WERI-Rb-1 (cell line): ENCODE data around the gene NTNG1.

Experiments
- DNase-seq: peaks from one replicate; pipeline ENCODE4 v3.0.0-alpha.2; 2020
- H3K27ac ChIP-seq: fragments of 250-450 bp; sonication (Bioruptor Pico); 2 replicates; pipeline ENCODE4 v1.5.1; 2020; ENCODE audit warnings: mild to moderate bottlenecking, moderate library complexity
- H3K27me3 ChIP-seq: fragments of 250-450 bp; sonication (Bioruptor Pico); 2 replicates; pipeline ENCODE4 v1.5.1; 2021; ENCODE audit warnings: mild to moderate bottlenecking, low read depth, moderate library complexity; ENCODE audit not compliant: insufficient read depth, severe bottlenecking
- H3K36me3 ChIP-seq: fragments of 250-450 bp; sonication (Bioruptor Pico); 2 replicates; pipeline ENCODE4 v1.5.1; 2020; ENCODE audit warnings: mild to moderate bottlenecking, moderate library complexity
- H3K4me3 ChIP-seq: 2 replicates; pipeline ENCODE4 v1.5.1; 2011; ENCODE audit warnings: low read depth, mild to moderate bottlenecking, control low read depth, low read length
- H3K9me3 ChIP-seq: fragments of 250-450 bp; sonication (Bioruptor Pico); 2 replicates; pipeline ENCODE4 v1.5.1; 2021; ENCODE audit warnings: mild to moderate bottlenecking, moderate library complexity; ENCODE audit not compliant: severe bottlenecking
- TF ChIP-seq, protein P1 (sequence below): IDR thresholded peaks from 2 replicates; pipeline ENCODE4 v1.5.1; 2011; ENCODE audit warnings: low read depth, mild to moderate bottlenecking, control low read depth, inconsistent platforms, low read length

NTNG1 gene

DNA sequence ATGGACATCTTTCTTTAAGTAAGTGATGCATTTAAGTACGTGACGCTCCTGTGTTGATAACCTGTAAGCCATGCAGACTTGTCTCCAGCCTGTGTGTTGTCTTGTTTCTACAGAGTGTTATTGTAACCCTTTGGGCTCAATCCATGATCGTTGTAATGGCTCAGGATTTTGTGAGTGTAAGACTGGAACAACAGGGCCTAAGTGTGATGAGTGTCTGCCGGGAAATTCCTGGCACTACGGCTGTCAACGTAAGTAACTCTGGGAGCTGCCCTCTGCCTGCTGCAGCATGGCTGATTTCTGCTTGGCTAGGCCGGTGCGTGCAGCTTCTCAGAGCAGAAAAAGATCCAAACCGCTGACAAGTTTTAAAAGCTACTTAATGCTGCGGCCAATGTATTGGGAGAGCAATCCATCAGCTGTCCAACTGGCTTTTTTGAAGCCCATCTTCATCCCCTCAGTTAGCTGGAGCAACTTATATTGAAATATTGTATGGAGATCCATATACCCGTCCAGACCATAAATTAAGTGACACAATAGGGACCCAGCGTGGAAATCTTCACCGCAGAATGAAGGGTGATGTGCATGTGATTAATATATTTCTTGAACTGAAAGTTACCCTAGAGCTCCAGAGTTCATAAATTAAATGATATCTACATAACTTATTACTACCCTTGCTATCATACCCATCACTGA is 295.9 kb downstream of the NTNG1 start:
- DNase-seq: no peak
- H3K27me3 ChIP-seq: no peaks in the 10 kb centered on the region
- no peak overlapping the region for H3K27ac ChIP-seq
- no peaks in the 10 kb centered on the region for H3K9me3 ChIP-seq
- TF ChIP-seq, protein P1, sequence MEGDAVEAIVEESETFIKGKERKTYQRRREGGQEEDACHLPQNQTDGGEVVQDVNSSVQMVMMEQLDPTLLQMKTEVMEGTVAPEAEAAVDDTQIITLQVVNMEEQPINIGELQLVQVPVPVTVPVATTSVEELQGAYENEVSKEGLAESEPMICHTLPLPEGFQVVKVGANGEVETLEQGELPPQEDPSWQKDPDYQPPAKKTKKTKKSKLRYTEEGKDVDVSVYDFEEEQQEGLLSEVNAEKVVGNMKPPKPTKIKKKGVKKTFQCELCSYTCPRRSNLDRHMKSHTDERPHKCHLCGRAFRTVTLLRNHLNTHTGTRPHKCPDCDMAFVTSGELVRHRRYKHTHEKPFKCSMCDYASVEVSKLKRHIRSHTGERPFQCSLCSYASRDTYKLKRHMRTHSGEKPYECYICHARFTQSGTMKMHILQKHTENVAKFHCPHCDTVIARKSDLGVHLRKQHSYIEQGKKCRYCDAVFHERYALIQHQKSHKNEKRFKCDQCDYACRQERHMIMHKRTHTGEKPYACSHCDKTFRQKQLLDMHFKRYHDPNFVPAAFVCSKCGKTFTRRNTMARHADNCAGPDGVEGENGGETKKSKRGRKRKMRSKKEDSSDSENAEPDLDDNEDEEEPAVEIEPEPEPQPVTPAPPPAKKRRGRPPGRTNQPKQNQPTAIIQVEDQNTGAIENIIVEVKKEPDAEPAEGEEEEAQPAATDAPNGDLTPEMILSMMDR: no peak
- no peaks in the 10 kb centered on the region for H3K36me3 ChIP-seq
- H3K4me3 ChIP-seq: no peak overlapping the region

DNA sequence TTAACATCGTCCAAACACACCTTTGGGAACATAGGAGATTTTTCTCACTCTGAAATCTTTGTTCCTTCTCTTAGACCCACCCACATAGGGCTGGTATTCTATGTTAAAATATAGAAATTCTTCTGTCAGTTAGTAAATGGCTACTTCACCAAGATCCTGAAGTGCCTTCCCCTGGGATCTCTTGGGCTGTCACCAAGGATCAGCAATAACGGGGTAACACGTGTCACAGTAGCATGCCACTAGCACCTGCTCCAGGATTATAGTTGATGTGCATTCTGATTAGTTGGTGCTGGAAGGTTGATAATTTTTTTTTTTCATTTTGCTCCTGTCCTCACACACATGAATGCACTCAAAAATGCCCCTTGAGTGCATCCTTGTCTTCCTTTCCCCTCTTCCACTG is 298.7 kb downstream of the NTNG1 start:
- no peak for DNase-seq
- Histone ChIP-seq H3K27me3 (no peaks in the 10 kb centered on the region), H3K27ac (no peak overlapping the region), H3K4me3 (no peak overlapping the region), H3K36me3 (no peaks in the 10 kb centered on the region), H3K9me3 (no peaks in the 10 kb centered on the region)
- TF ChIP-seq, protein P1: no peak

DNA sequence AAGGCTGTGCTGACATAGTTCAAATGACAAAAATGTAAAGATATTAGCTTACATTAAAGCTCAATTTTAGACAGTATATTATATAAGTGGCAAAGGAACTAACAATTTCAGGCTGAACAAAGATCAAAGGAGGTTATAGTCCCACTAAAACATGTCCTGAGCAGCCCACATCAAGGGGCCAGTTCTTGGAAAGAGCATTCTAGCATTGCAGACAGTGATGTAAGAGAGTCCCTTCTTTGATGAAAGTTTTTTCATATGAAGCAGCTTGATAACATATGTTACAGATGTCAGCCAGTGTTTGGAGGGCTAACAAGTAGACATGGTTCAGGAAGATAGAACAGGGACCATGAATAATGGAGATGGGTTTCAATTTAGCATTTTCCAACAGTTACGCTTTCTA is 301.7 kb downstream of the NTNG1 start:
- TF ChIP-seq, protein P1: no peak
- no peaks in the 10 kb centered on the region for H3K36me3 ChIP-seq

DNA sequence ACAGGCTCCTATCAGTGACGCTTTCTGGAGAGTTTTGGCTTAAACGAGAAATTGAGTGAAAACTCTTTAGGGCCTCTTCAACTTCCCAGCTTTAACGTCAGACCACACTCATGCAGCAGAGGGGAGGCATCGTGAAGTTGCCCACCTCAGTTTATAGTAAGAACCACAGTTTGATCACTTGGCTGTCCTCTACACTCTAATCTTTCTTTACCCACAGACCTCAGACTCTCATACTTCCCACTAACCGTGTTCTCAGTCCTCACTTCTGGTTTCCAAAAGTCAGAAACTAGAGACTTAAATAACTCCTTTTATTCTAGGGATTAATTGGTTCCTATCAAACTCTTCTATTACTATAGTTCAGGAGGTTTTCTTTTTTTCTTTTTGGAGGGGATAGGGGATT is 302.2 kb downstream of the NTNG1 start:
- Histone ChIP-seq H3K36me3 (no peaks in the 10 kb centered on the region), H3K27ac (no peak overlapping the region), H3K27me3 (no peaks in the 10 kb centered on the region), H3K4me3 (no peak overlapping the region), H3K9me3 (no peaks in the 10 kb centered on the region)
- TF ChIP-seq, protein P1: no peak
- no peak for DNase-seq

More for the DNA sequence above, 301.7 kb downstream of the NTNG1 start:
- DNase-seq: no peak
- H3K27me3 ChIP-seq: no peaks in the 10 kb centered on the region
- H3K9me3 ChIP-seq: no peaks in the 10 kb centered on the region
- H3K4me3 ChIP-seq: no peak overlapping the region
- H3K27ac ChIP-seq: no peak overlapping the region

DNA sequence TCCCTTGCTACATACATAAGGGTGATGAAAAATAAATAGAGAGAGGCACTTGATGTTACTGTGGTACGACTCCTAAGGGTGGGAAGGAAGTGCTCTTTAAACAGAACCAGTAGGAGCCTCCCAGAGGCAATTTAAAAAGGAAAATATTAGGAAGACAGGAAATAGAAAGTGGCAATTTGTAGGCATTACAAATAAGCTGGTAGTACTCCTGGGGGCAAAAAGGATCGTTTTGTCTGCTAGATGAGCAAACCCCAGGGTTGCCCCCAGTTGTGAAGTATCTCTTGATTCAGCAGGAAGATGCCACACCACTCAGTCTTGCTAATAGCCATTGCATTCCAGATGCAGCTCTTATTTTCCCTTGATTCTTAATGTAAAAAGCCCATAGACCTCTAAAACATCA is 303.0 kb downstream of the NTNG1 start:
- Histone ChIP-seq H3K36me3 (no peaks in the 10 kb centered on the region), H3K9me3 (no peaks in the 10 kb centered on the region), H3K27me3 (no peaks in the 10 kb centered on the region), H3K27ac (no peak overlapping the region), H3K4me3 (no peak overlapping the region)
- no peak for DNase-seq
- TF ChIP-seq, protein P1: no peak

DNA sequence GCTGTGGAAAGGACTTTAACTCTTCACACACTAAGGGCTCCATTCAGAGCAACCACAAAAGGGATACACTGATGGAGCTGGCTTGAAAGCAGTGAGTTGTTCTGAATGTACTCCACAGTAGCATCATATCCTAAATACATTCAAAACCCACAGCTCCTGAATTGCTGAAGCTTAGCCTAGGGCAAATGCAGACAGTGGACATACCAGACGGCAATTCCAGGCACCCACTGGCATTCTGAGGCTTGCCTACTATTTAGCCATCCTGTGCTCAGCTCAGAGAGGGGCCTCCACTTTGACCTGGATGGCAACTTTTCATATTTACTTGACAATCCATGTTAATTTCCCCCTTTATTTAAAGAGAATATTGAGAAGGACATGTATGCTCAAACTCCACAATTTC is 303.5 kb downstream of the NTNG1 start:
- no peaks in the 10 kb centered on the region for H3K9me3 ChIP-seq
- no peaks in the 10 kb centered on the region for H3K36me3 ChIP-seq
- H3K27me3 ChIP-seq: no peaks in the 10 kb centered on the region
- H3K4me3 ChIP-seq: no peak overlapping the region
- TF ChIP-seq, protein P1: no peak
- DNase-seq: no peak
- no peak overlapping the region for H3K27ac ChIP-seq
